OCI-LY3 (cell line): ENCODE results near the gene RUNX2.

Experiments used
- CTCF ChIP-seq: fragments of 200-600, 300-600 bp; sonication (generic); IDR thresholded peaks from 2 replicates; pipeline ENCODE4 v1.5.1; 2014; ENCODE audit warnings: antibody characterized with exemption, low read length, low read depth
- EZH2phosphoT487 ChIP-seq: fragments of 200-600 bp; shearing (Covaris generic); IDR thresholded peaks from 2 replicates; pipeline ENCODE4 v1.6.1; 2018; ENCODE audit warnings: antibody characterized with exemption, mixed run types, low read depth

- TF ChIP-seq EZH2phosphoT487 (no peak), CTCF (no peak)
Measured at GRCh38 chr6:45477278-45477677, 149.1 kb downstream of the RUNX2 start.
